CD4-positive, CD25-positive, alpha-beta regulatory T cell (primary cell): ENCODE results near the gene SERAC1. TPM values are rescaled to one million over a fixed set of nuclear protein-coding genes. Genes with fewer than 3 reads are reported as not detected.

Experiments
- ATAC-seq, 2 donors: fragments of 150-1000 bp; cut with Tn5 transposase; one replicate each; pipeline ENCODE4 v1.10.0; 2021; ENCODE audit warnings: low read depth in 2 of 2, moderate number of reproducible peaks in 2 of 2, moderate library complexity in 1 of 2
- DNase-seq, 3 donors: peaks; one replicate each; pipeline versions ENCODE4 v3.0.0 to v3.0.0-alpha.2; 2012 to 2022; ENCODE audit warnings: mixed read lengths in 1 of 3
- H3K27ac ChIP-seq: one replicate; pipeline ENCODE4 v1.7.0; 2013; ENCODE audit warnings: mild to moderate bottlenecking, low read length; ENCODE audit not compliant: insufficient read depth, poor library complexity, severe bottlenecking
- H3K27me3 ChIP-seq: one replicate; pipeline ENCODE4 v1.7.0; 2013; ENCODE audit warnings: low read length; ENCODE audit not compliant: control insufficient read depth, insufficient read depth
- H3K36me3 ChIP-seq: one replicate; pipeline ENCODE4 v1.7.0; 2013; ENCODE audit warnings: mild to moderate bottlenecking, low read length, moderate library complexity; ENCODE audit not compliant: control insufficient read depth, insufficient read depth
- H3K4me1 ChIP-seq: 2 replicates; pipeline ENCODE4 v1.7.0; 2013; ENCODE audit warnings: mild to moderate bottlenecking, low read length; ENCODE audit not compliant: insufficient read depth, control insufficient read depth, poor library complexity, severe bottlenecking
- H3K4me3 ChIP-seq: one replicate; pipeline ENCODE4 v1.7.0; 2013; ENCODE audit warnings: low read depth, mild to moderate bottlenecking, low read length, moderate library complexity
- H3K9me3 ChIP-seq, 2 experiments: 1 replicate in 1 of 2; 2 replicates in 1 of 2; pipeline ENCODE4 v1.7.0; 2013; ENCODE audit warnings: low read length in 2 of 2, mild to moderate bottlenecking in 1 of 2, moderate library complexity in 1 of 2; ENCODE audit not compliant: control insufficient read depth in 2 of 2
- H3K27ac Mint-ChIP-seq, 3 donors: one replicate each; pipeline ENCODE4 v1.8.0; 2020 to 2022; ENCODE audit warnings: mild to moderate bottlenecking in 3 of 3, mixed read lengths in 3 of 3, moderate library complexity in 2 of 3
- H3K27me3 Mint-ChIP-seq: one replicate; pipeline ENCODE4 v1.8.0; 2022; ENCODE audit warnings: mild to moderate bottlenecking, mixed read lengths
- H3K36me3 Mint-ChIP-seq: one replicate; pipeline ENCODE4 v1.8.0; 2020; ENCODE audit warnings: mixed read lengths
- H3K4me1 Mint-ChIP-seq, 4 donors: one replicate each; pipeline ENCODE4 v1.8.0; 2020 to 2022; ENCODE audit warnings: mixed read lengths in 4 of 4, mild to moderate bottlenecking in 1 of 4
- H3K4me3 Mint-ChIP-seq, 4 donors: one replicate each; pipeline ENCODE4 v1.8.0; 2020 to 2022; ENCODE audit warnings: mild to moderate bottlenecking in 4 of 4, mixed read lengths in 4 of 4, moderate library complexity in 3 of 4
- H3K9me3 Mint-ChIP-seq, 7 donors: one replicate each; pipeline ENCODE4 v1.8.0; 2020 to 2022; ENCODE audit warnings: mixed read lengths in 7 of 7, mild to moderate bottlenecking in 3 of 7, moderate library complexity in 2 of 7
- polyA plus RNA-seq, 4 donors: library from polyadenylated mRNA; unstranded; fragments of 300-500 nt; fragmentation: Illumina TruSeq; gene quantifications; one replicate each; pipeline ENCODE4 v1.2.3, GENCODE V29; 2021
- total RNA-seq: library from RNA; stranded (reverse); gene quantifications from one replicate; pipeline ENCODE4 v1.2.3, GENCODE V29; 2022

Gene SERAC1
- total and polyA plus RNA-seq, 5 donors from 2014 or later: 1.3 to 4.8 (median 2.7) TPM

- Mint-ChIP-seq H3K27ac (peak overlapping the region; percentile 44 to 84 (median 56)), H3K4me1 (peaks cover 7 to 29% (median 14%) of the 10 kb centered on the region in 4 donors), H3K4me3 (no peak overlapping the region), H3K36me3 (peaks cover 25% of the 10 kb centered on the region), H3K27me3 (no peaks in the 10 kb centered on the region), H3K9me3 (no peaks in the 10 kb centered on the region)
- Histone ChIP-seq H3K4me1 (peaks cover 15% of the 10 kb centered on the region), H3K27me3 (no peaks in the 10 kb centered on the region), H3K36me3 (peaks cover 11% of the 10 kb centered on the region), H3K9me3 (no peaks in the 10 kb centered on the region), H3K27ac (no peak overlapping the region), H3K4me3 (no peak overlapping the region)
- ATAC-seq (no peak), DNase-seq (peak in 1 of 3 donors; percentile 28)
Observed at GRCh38 chr6:158060455-158061360, 107.4 kb downstream of the SERAC1 start.

Other genes with a start within 250 kb of the SERAC1 start
- gene SYNJ2, start 186.4 kb downstream of the SERAC1 start, total RNA-seq: 46.3 TPM
- gene SYNJ2, start 186.4 kb downstream of the SERAC1 start, polyA plus RNA-seq: 10 to 100 TPM in 2 of 4 donors, 1 to 10 TPM in 2; 6.4 to 12.4 (median 8.6) TPM
- gene GTF2H5, start 88 bp upstream of the SERAC1 start, total RNA-seq: 7.9 TPM
- gene GTF2H5, start 88 bp upstream of the SERAC1 start, polyA plus RNA-seq: 10 to 100 TPM; 15.6 to 45.8 (median 23.7) TPM
- 158 TPM for gene TULP4, start 144.2 kb upstream of the SERAC1 start, total RNA-seq
- 10 to 100 TPM; 43.3 to 57.8 (median 54.7) TPM for gene TULP4, start 144.2 kb upstream of the SERAC1 start, polyA plus RNA-seq